Testis (tissue), 3 donors: Measurements from ENCODE around the gene DDX23. TPM values are rescaled to one million over a fixed set of nuclear protein-coding genes. Genes with fewer than 3 reads are reported as not detected.
A peak's percentile ranks its signal among the peaks of the same experiment; 100 is the strongest.

Source experiments
- DNase-seq: peaks from one replicate; pipeline ENCODE4 v3.0.0-alpha.2; 2019
- H3K27ac ChIP-seq, 2 donors: fragments of 200-600 bp; sonication (generic); one replicate each; pipeline ENCODE4 v1.5.1; 2019
- H3K27me3 ChIP-seq: fragments of 200-600 bp; sonication (generic); one replicate; pipeline ENCODE4 v1.5.1; 2019
- H3K36me3 ChIP-seq: fragments of 200-600 bp; sonication (generic); one replicate; pipeline ENCODE4 v1.5.1; 2017; ENCODE audit warnings: low read depth; ENCODE audit errors: missing control alignments
- H3K4me1 ChIP-seq: fragments of 200-600 bp; sonication (generic); one replicate; pipeline ENCODE4 v1.5.1; 2019
- H3K4me3 ChIP-seq, 2 donors: fragments of 200-600 bp; sonication (generic); one replicate each; pipeline ENCODE4 v1.5.1; 2017 to 2019
- H3K9me3 ChIP-seq: fragments of 200-600 bp; sonication (generic); one replicate; pipeline ENCODE4 v1.5.1; 2017
- POLR2A ChIP-seq: fragments of 450-650 bp; IDR thresholded peaks from one replicate; pipeline ENCODE4 v1.6.1; 2017; ENCODE audit warnings: antibody characterized with exemption, mild to moderate bottlenecking, moderate library complexity
- WGBS, 2 donors: methylation state at CpG; one replicate each; pipeline ENCODE4 v1.1.5; 2018; 5-methylcytosine and 5-hydroxymethylcytosine counted together
- intact Hi-C: fragments of 100-400 bp; cut with DNase I; formaldehyde crosslinking; loops from one replicate; pipeline ENCODE4 v1.15.1; 2023; ENCODE audit warnings: low total_unique reads
- polyA plus RNA-seq: library from polyadenylated mRNA; stranded (reverse); fragments of 350-450 nt; fragmentation: Illumina TruSeq; extraction: RNeasy Lipid Tissue Mini Kit (QIAGEN cat#74804); gene quantifications from one replicate; pipeline ENCODE4 v1.2.3, GENCODE V29; 2014; ENCODE audit warnings: low read depth, low replicate concordance; ENCODE audit not compliant: insufficient read depth
- total RNA-seq, 2 donors: library from RNA; depleted of rRNA; stranded (reverse); fragments of >200 nt; gene quantifications; one replicate each; pipeline ENCODE4 v1.2.3, GENCODE V29; 2016
- TF ChIP-seq, protein P1 (sequence below), 3 experiments: fragments of 450-650 bp in 2 of 3; fragments of 200-600 bp in 1 of 3; sonication (generic) in 1 of 3; IDR thresholded peaks; one replicate each; pipeline ENCODE4 v1.5.1; 2016 to 2019; ENCODE audit warnings: antibody characterized with exemption in 3 of 3, mild to moderate bottlenecking in 2 of 3, moderate library complexity in 1 of 3

DDX23 gene
- total and polyA plus RNA-seq, 3 donors from 2014 or later = 69.4 to 96.1 (median 85.0) TPM

DNA sequence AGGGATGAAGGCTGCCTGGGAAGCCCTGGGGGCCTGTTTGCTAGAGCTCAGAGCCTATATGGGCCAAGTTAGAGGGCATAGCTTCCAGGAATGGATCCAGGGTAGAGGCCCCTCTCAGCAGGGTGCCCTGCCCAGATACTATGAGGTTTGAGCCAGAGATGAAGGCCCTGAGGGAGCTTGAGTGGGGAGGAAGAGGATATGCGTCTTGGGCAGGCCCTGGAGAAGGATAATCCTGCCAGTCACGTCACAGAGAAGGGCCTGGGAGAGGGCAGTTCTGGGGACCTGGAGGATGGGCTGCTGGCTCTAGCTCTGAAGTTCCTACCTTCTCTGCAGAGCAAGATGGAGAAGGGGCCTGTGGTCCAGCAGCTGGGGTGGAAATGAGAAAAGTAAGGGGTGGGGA is 39.6 kb downstream of the DDX23 start:
- peak overlapping the region in 1 of 2 donors; percentile 36 for H3K27ac ChIP-seq

DNA sequence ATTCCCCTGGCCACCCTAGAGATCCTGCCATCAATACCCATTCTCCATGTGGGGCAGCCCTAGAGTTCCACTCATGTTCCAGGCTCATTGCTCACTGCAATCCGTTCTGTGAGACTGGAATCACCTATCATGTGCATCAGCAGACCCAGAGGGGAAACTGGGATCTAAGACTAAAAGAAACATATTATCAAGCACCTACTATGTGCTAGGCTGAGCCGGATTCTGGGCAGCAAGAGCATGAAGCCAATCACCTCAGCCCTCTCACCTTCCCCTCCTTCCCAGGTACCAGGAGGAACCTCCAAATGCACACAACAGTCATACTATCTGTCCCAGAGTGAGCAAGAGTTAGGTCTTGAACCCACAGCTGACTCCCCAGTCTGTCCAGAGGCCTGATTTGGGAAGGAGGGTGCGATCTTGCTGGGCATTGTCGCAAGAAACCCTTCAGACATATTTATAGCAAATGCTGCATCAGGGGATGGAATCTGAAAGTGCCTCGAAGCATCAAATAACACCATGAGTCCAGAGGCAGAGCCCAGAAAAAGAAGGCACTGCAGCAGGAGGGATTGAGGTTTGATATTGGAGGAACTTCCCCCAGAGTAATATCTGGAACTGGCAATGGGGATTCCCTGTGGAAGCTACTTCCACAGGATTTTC is 40.4 kb downstream of the DDX23 start:
- WGBS, 2 donors = 68 to 84% methylated on average over 5 of the region's 5 CpGs
- TF ChIP-seq, protein P1, sequence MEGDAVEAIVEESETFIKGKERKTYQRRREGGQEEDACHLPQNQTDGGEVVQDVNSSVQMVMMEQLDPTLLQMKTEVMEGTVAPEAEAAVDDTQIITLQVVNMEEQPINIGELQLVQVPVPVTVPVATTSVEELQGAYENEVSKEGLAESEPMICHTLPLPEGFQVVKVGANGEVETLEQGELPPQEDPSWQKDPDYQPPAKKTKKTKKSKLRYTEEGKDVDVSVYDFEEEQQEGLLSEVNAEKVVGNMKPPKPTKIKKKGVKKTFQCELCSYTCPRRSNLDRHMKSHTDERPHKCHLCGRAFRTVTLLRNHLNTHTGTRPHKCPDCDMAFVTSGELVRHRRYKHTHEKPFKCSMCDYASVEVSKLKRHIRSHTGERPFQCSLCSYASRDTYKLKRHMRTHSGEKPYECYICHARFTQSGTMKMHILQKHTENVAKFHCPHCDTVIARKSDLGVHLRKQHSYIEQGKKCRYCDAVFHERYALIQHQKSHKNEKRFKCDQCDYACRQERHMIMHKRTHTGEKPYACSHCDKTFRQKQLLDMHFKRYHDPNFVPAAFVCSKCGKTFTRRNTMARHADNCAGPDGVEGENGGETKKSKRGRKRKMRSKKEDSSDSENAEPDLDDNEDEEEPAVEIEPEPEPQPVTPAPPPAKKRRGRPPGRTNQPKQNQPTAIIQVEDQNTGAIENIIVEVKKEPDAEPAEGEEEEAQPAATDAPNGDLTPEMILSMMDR (IDR thresholded peaks at IDR 0.05) = no peak
- TF ChIP-seq POLR2A = no peak
- peak overlapping the region; percentile 29 to 36 for H3K27ac ChIP-seq
- no peaks in the 10 kb centered on the region for H3K9me3 ChIP-seq
- no peak for DNase-seq
- H3K36me3 ChIP-seq = no peaks in the 10 kb centered on the region
- intact Hi-C loops = no loop called here
- H3K4me1 ChIP-seq = peaks cover 30% of the 10 kb centered on the region
- no peak overlapping the region for H3K4me3 ChIP-seq
- H3K27me3 ChIP-seq = no peaks in the 10 kb centered on the region

More for the DNA sequence above, 39.6 kb downstream of the DDX23 start:
- DNase-seq = no peak
- intact Hi-C loops = no loop called here
- 26 to 29% methylated on average over 2 of the region's 2 CpGs for WGBS, 2 donors
- no peaks in the 10 kb centered on the region for H3K9me3 ChIP-seq
- no peaks in the 10 kb centered on the region for H3K27me3 ChIP-seq
- no peak overlapping the region for H3K4me3 ChIP-seq
- peaks cover 30% of the 10 kb centered on the region for H3K4me1 ChIP-seq
- TF ChIP-seq POLR2A = no peak
- TF ChIP-seq, protein P1 (IDR thresholded peaks at IDR 0.05) = no peak
- no peaks in the 10 kb centered on the region for H3K36me3 ChIP-seq

DNA sequence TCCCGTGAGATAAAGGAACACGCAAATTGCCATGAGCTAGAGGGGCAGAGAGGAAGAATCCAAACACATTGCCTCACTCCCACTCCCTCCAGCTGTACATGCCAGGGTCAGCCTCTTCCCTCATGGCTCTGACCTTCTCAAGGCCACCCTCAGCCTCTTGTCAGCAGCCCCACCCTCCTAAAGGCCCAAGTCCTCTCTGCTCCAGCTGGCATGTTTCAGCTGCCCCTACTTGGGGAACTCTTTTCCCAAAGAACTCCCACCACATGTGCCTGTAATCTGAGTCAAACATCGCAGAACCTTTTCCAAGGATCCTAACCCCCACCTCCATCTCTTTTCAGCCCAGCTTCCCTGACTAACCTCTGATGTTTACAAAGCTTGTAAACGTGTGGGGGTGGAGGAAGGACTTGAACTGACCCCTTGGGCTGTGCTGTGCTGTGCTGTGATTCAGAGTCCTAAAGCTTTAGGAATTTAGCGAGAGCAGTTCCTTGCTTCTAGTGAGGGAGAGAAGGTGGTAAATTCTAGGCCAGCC is 41.0 kb downstream of the DDX23 start:
- Histone ChIP-seq H3K36me3 (no peaks in the 10 kb centered on the region), H3K27me3 (no peaks in the 10 kb centered on the region), H3K4me3 (no peak overlapping the region), H3K9me3 (no peaks in the 10 kb centered on the region), H3K4me1 (peaks cover 28% of the 10 kb centered on the region), H3K27ac (peak overlapping the region; percentile 29 to 36)
- peak; percentile 47 for DNase-seq
- TF ChIP-seq, protein P1 (IDR thresholded peaks at IDR 0.05) = no peak
- TF ChIP-seq POLR2A = no peak
- 21 to 48% methylated on average over 5 of the region's 5 CpGs for WGBS, 2 donors
- intact Hi-C loops = no loop called here

DNA sequence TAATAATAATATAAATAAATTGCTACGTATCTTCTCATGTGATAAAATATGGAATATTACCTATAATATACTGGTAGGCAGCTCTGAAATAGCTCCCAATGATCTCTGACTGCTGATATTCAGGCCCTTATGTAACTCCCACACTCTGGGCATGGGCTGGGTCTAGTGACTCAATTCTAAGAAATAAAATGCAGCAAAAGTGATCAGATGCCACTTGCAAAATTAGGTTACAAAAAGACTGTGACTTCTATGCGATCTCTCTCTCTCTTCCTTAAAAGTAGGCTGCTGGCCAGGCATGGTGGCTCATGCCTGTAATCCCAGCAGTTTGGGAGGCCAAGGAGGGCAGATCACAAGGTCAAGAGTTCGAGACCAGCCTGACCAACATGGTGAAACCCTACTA is 44.0 kb downstream of the DDX23 start:
- no peaks in the 10 kb centered on the region for H3K36me3 ChIP-seq
- intact Hi-C loops = no loop called here
- TF ChIP-seq, protein P1 (IDR thresholded peaks at IDR 0.05) = no peak
- no peak for TF ChIP-seq POLR2A
- 86 to 92% methylated on average over 3 of the region's 3 CpGs for WGBS, 2 donors
- DNase-seq = no peak
- H3K4me3 ChIP-seq = no peak overlapping the region
- no peak overlapping the region for H3K27ac ChIP-seq
- H3K9me3 ChIP-seq = no peaks in the 10 kb centered on the region
- H3K27me3 ChIP-seq = no peaks in the 10 kb centered on the region
- peaks cover 24% of the 10 kb centered on the region for H3K4me1 ChIP-seq

DNA sequence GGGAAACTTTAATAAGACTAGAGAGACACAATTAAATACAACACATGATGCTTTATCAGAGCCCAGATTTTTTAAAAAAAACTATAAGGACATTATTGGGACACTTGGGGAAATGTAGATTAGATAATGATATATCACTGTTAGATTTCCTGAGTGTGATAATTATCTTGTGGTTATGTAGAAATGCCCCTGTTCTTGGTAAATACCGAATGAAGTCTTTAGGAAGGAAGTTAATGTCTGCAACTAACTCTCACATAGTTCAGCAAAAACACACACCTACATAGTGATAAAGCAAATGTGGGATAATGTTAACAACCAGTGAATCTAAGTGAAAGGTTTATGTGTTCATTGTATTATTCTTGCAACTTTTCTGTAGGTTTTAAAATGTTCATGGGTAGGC is 48.3 kb downstream of the DDX23 start:
- Histone ChIP-seq H3K36me3 (no peaks in the 10 kb centered on the region), H3K27ac (no peak overlapping the region), H3K4me3 (no peak overlapping the region), H3K27me3 (no peaks in the 10 kb centered on the region), H3K9me3 (no peaks in the 10 kb centered on the region), H3K4me1 (no peaks in the 10 kb centered on the region)
- intact Hi-C loops = no loop called here
- TF ChIP-seq, protein P1 (IDR thresholded peaks at IDR 0.05) = no peak
- TF ChIP-seq POLR2A = no peak
- no peak for DNase-seq
- WGBS, 2 donors = 76 to 86% methylated on average over 1 of the region's 1 CpG
